ENCODE data around the gene ZMYND10.

The ZMYND10 gene

DNA sequence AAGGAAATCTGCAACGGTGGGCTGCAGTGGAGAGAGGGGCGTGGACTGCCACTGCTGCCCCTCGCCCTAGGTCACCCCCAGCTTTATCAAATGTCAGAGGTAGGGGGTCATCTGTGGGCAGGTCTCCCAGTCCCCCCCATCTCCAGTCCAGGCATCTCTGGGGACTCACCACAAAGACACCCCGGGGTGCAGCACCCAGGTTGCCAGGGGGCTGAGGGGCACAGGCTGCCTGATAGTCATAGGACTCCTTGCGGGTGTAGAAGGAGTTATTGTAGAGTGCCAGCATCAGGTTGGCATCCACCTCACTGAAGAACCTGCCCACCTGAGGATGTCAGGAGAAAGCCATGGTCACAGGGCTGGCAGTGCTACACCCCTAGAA lies 20.3 kb upstream of the ZMYND10 start:
- Histone ChIP-seq H3K27me3 (ENCODE audit: control insufficient read depth, insufficient read depth, low read length) (peaks cover 20% of the 10 kb centered on the region), H3K4me1 (ENCODE audit: control insufficient read depth, low read depth, low read length) (peaks cover 5% of the 10 kb centered on the region), H3K27ac (ENCODE audit: low read length) (no peak overlapping the region), H3K9me3 (ENCODE audit: control insufficient read depth, low read depth, low read length) (no peaks in the 10 kb centered on the region), H3K9ac (ENCODE audit: low read length) (no peak overlapping the region), H3K36me3 (ENCODE audit: control insufficient read depth, low read depth, low read length) (no peaks in the 10 kb centered on the region), H3K4me3 (ENCODE audit: low read length) (peak overlapping the region; percentile 65)

DNA sequence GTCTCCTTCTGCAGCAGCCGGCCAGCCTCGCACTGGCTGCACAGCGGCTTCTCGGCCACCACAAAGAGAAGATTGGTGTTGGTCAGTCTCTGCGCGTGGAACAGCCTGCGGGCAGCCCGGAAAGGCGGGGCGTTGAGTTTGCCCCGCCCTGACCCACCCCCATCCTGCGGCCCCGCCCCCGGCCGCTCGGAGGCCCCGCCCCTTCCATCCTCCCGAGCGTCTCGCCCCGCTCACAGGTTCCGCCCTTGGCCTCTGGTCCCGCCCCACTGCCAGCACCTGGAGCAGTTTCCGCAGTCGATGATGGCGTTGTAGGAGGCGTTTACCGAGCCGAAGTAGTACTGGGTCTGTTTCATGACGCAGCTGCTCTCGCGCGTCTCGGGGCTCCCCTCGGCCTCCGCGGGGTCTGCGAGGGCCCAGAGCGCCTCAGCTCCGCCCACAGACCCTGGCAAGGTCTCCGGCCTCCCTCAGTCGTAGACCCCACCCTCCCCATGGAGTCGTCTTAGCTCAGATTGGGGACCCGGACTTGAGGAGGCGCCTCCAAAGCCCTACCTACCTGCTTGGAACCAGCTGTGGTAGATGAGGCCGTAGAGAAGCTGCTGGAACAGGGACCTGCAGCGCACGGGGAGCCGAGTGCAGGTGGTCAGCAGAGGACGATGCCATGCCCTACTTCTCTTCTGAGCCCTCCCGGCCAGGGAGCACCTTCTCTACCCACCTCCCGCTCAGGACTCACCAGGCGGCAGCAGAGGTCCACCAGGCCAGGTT lies 19.7 kb upstream of the ZMYND10 start:
- Histone ChIP-seq H3K27ac (ENCODE audit: low read length) (no peak overlapping the region), H3K4me3 (ENCODE audit: low read length) (peak overlapping the region; percentile 65), H3K9me3 (ENCODE audit: control insufficient read depth, low read depth, low read length) (no peaks in the 10 kb centered on the region), H3K9ac (ENCODE audit: low read length) (peak overlapping the region; percentile 23), H3K4me1 (ENCODE audit: control insufficient read depth, low read depth, low read length) (peaks cover 5% of the 10 kb centered on the region), H3K27me3 (ENCODE audit: control insufficient read depth, insufficient read depth, low read length) (peaks cover 20% of the 10 kb centered on the region), H3K36me3 (ENCODE audit: control insufficient read depth, low read depth, low read length) (no peaks in the 10 kb centered on the region)

DNA sequence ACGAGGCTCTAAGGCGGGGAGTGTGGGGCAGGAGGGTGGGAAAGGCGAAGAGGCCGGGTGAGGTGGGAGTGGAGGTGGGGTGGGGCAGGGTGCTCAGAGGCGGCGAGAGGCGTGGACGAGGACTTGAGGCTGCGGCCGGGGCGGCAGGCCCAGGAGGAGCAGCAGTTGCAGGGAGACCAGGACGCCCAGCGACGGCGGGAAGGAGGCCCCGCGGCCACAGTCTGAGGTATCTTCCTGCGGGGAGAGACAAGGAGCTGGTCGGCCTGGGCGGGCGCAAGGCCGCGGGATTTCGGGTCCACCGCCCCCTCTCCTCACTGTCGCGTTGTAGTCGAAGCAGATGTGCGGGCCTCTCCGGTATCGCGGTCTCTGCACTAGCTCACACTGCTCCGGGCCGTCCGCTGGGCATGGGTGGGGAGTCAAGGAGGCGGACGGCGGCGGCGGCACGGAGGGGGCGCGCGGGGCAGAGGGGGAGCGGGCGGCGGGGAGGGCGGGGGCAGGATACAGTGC lies 19.1 kb upstream of the ZMYND10 start:
- H3K4me3 ChIP-seq (ENCODE audit: low read length), result peak overlapping the region; percentile 56
- peak overlapping the region; percentile 23 for H3K9ac ChIP-seq (ENCODE audit: low read length)
- no peaks in the 10 kb centered on the region for H3K36me3 ChIP-seq (ENCODE audit: control insufficient read depth, low read depth, low read length)
- peaks cover 5% of the 10 kb centered on the region for H3K4me1 ChIP-seq (ENCODE audit: control insufficient read depth, low read depth, low read length)
- peaks cover 20% of the 10 kb centered on the region for H3K27me3 ChIP-seq (ENCODE audit: control insufficient read depth, insufficient read depth, low read length)
- no peak overlapping the region for H3K27ac ChIP-seq (ENCODE audit: low read length)
- H3K9me3 ChIP-seq (ENCODE audit: control insufficient read depth, low read depth, low read length), result no peaks in the 10 kb centered on the region

DNA sequence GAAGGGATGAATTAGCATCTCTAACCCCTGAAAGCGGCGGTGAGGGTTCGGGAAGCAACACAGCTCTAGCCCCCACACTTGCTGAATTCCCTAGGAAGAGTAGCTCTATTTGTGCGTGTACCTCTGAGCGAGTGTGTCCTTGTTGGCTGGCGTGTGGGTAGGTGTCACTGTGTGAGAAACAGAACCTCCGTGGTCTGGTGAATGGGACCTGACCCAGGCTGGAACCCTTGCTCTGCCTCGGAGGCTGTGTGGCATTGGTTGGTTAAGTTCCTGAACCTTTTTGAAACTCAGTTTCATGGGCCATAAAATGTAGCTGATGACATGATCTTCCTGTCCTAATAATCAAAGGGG lies 14.2 kb upstream of the ZMYND10 start:
- H3K4me1 ChIP-seq (ENCODE audit: control insufficient read depth, low read depth, low read length), result peaks cover 3% of the 10 kb centered on the region
- peak overlapping the region; percentile 89 for H3K4me3 ChIP-seq (ENCODE audit: low read length)
- no peak overlapping the region for H3K9ac ChIP-seq (ENCODE audit: low read length)
- peaks cover 8% of the 10 kb centered on the region for H3K36me3 ChIP-seq (ENCODE audit: control insufficient read depth, low read depth, low read length)
- H3K27ac ChIP-seq (ENCODE audit: low read length), result no peak overlapping the region
- peaks cover 11% of the 10 kb centered on the region for H3K27me3 ChIP-seq (ENCODE audit: control insufficient read depth, insufficient read depth, low read length)
- no peaks in the 10 kb centered on the region for H3K9me3 ChIP-seq (ENCODE audit: control insufficient read depth, low read depth, low read length)

DNA sequence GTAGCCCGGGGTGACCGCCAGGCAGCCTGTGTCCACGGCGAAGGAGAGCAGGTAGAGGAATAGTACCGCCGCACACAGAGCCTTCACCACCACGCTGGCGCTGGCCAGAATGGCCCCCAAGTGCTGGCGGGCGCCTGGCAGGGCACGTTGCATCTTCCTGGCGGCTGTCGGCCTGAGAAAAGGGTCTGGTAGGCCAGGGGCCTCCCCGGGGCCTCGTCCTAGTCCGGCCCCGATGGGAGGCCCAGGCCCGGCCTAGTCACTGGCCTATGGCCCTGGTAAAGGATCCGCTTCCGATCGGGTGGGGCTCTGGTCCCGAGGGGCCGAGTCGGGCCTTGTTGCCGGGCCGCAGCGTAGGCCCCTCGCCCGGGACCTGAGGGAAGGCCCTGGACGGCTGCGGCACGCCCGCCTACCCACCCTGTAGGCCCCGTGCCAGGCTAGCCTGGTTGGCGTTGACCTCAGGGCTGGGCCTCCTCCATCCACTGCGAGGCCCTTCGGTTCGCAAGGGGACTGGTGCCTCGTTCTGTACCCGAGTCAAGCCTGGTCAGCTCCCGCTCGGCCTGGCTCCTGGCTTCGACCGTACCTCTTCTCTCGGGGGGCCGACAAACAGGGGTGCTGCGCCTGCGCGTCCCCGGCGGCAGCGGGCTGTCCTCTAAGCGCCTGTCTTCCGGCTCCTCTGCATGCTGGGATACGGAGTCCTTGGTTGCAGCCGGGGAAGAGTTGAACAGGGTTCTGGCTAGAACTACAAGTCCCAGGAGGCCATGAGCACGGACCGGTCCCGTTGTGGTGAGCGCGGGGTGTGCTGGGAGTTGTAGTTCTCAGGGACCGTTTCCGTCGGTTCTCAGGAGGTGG lies 13.6 kb upstream of the ZMYND10 start, which contains the start of gene TMEM115:
Gene TMEM115 (minus strand): TSS at position 611 of the 849 bp plus-strand sequence. CDS start 458 bp downstream, at position 153.
- no peak within 1 kb of the TSS for H3K27ac ChIP-seq (ENCODE audit: low read length)
- no peaks in the 10 kb centered on the region for H3K9me3 ChIP-seq (ENCODE audit: control insufficient read depth, low read depth, low read length)
- H3K36me3 ChIP-seq (ENCODE audit: control insufficient read depth, low read depth, low read length), result peaks cover 14% of the 10 kb centered on the region
- peak within 1 kb of the TSS; percentile 74 for H3K9ac ChIP-seq (ENCODE audit: low read length)
- H3K4me1 ChIP-seq (ENCODE audit: control insufficient read depth, low read depth, low read length), result peaks cover 3% of the 10 kb centered on the region
- peaks cover 7% of the 10 kb centered on the region for H3K27me3 ChIP-seq (ENCODE audit: control insufficient read depth, insufficient read depth, low read length)
- H3K4me3 ChIP-seq (ENCODE audit: low read length), result peak within 1 kb of the TSS; percentile 89

DNA sequence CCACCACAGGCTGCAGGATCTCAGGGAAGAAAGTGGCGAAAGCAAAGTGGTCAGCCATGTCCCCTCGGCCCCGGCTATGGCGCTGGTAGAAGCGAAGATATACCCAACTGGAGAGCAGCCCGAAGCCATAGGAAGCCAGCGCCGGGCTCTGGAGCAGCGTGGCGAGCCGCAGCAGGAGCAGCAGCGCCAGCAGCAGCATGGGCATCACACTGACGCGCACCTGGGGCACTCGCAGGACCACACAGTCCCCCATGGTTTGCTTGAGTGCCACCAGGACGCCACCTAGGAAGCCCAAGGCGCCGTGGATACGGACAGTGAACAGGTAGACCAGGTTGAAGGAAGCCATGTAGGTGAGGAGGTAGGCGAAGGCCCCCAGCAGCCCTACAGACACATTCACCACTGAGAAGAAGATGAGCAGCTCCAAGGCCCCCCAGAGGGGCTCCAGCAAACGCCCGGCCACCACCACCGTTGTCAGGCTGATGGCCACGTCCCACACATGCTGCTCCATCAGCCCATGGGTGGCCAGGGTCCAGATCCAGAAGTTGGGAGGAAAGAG lies 12.9 kb upstream of the ZMYND10 start:
- no peak overlapping the region for H3K27ac ChIP-seq (ENCODE audit: low read length)
- no peaks in the 10 kb centered on the region for H3K9me3 ChIP-seq (ENCODE audit: control insufficient read depth, low read depth, low read length)
- peaks cover 3% of the 10 kb centered on the region for H3K4me1 ChIP-seq (ENCODE audit: control insufficient read depth, low read depth, low read length)
- H3K36me3 ChIP-seq (ENCODE audit: control insufficient read depth, low read depth, low read length), result peaks cover 21% of the 10 kb centered on the region
- H3K9ac ChIP-seq (ENCODE audit: low read length), result peak overlapping the region; percentile 74
- peak overlapping the region; percentile 89 for H3K4me3 ChIP-seq (ENCODE audit: low read length)
- peaks cover under 1% of the 10 kb centered on the region for H3K27me3 ChIP-seq (ENCODE audit: control insufficient read depth, insufficient read depth, low read length)

DNA sequence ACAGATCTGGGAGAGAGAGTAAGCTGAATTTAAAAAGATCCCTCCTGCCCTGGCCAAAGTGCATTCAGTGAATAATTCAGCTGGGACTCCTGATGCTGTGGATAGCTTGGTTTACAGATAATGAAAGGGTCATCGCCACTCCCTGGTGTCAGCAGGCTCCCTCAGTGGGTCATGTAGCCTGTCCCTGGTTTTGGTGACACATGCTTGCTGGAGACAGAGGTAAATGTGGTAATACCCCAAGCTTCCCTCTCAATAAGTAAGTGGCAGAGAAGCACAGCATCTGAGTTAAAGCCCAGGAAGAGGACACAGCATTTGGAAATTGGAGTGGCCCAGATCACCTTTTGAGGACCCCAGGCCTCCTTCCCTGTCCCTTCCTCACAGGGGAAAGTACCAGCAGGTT lies 11.9 kb upstream of the ZMYND10 start:
- H3K4me1 ChIP-seq (ENCODE audit: control insufficient read depth, low read depth, low read length), result peaks cover 3% of the 10 kb centered on the region
- H3K36me3 ChIP-seq (ENCODE audit: control insufficient read depth, low read depth, low read length), result peaks cover 22% of the 10 kb centered on the region
- H3K4me3 ChIP-seq (ENCODE audit: low read length), result peak overlapping the region; percentile 31
- no peak overlapping the region for H3K9ac ChIP-seq (ENCODE audit: low read length)
- no peaks in the 10 kb centered on the region for H3K9me3 ChIP-seq (ENCODE audit: control insufficient read depth, low read depth, low read length)
- H3K27me3 ChIP-seq (ENCODE audit: control insufficient read depth, insufficient read depth, low read length), result no peaks in the 10 kb centered on the region
- no peak overlapping the region for H3K27ac ChIP-seq (ENCODE audit: low read length)

DNA sequence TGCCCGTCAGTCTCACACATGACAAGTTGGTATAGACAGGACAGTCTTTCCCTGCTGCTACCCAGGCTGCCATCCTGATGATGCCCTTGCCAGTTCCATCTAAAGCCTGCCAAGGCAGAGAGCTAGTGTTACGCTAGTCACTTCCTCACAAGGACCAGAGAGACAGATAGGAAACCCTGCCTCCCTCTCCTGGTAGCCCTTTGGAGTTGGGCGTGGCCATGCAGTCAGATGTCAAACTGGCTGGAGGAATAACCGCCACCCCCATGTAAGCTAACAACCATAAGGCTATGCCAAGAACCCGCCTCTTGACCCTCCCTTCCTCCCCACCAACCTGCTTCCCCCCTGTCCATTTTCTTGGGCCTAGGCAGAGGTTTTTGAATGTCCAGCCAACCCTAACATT lies 11.0 kb upstream of the ZMYND10 start:
- H3K4me1 ChIP-seq (ENCODE audit: control insufficient read depth, low read depth, low read length), result peaks cover 3% of the 10 kb centered on the region
- no peaks in the 10 kb centered on the region for H3K27me3 ChIP-seq (ENCODE audit: control insufficient read depth, insufficient read depth, low read length)
- H3K27ac ChIP-seq (ENCODE audit: low read length), result no peak overlapping the region
- H3K9ac ChIP-seq (ENCODE audit: low read length), result no peak overlapping the region
- no peaks in the 10 kb centered on the region for H3K9me3 ChIP-seq (ENCODE audit: control insufficient read depth, low read depth, low read length)
- no peak overlapping the region for H3K4me3 ChIP-seq (ENCODE audit: low read length)
- peaks cover 22% of the 10 kb centered on the region for H3K36me3 ChIP-seq (ENCODE audit: control insufficient read depth, low read depth, low read length)

DNA sequence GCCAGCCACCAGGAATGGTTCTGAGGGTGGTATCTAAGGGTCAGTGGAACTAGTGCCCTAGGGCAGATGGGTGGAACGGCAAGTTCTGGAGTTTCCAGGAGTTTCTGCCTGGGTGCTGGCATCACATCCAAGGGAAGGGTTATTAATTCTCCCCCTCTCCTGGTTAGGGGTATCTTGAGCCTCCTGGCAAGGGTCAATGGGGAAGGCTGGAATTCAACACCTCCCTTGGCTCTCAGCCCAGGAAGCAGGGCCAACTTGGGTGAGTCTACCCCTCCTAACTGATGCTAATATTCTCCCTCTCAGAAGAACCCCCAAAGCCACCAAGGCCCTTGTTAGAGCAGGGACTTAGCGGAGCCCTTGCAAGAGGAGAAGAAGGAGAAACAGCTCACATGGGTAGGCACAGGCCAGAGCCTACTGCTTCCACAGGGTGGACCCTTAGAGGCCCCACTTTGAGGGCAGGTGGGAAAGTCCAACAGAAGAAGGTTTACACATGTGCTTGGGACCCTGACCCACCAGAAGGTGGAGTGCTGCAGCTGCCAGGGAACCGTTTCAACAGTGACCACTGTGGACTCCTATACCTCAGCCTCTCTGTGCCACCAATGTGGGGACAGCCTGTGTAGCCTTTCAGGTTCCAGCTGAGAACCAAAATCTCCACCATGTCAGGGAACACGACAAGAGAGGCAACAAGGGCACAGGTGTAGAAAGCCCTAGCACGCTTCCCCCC lies 10.5 kb upstream of the ZMYND10 start:
- H3K4me1 ChIP-seq (ENCODE audit: control insufficient read depth, low read depth, low read length), result peaks cover 7% of the 10 kb centered on the region
- no peaks in the 10 kb centered on the region for H3K27me3 ChIP-seq (ENCODE audit: control insufficient read depth, insufficient read depth, low read length)
- peaks cover 22% of the 10 kb centered on the region for H3K36me3 ChIP-seq (ENCODE audit: control insufficient read depth, low read depth, low read length)

DNA sequence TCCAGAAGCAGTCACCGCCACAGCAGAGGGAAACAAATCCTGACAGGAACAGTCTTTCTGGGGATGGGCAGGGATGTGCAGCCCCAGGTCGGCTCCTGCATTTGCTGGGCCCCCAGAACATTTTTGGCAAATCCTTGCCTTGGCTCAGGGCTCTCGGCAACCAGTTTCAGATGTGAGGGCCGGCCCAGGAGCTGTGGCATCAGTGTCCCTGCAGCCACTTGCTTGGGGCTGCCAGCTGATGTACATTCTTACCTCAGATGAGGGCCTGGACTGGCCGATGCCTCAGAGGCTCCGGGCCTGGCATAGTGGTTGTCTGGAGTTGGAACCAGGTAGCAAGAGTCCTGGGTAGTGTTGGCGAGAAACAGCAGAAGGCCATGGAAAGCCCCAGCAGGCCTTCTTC lies 9.3 kb upstream of the ZMYND10 start:
- H3K9ac ChIP-seq (ENCODE audit: low read length), result no peak overlapping the region
- no peaks in the 10 kb centered on the region for H3K9me3 ChIP-seq (ENCODE audit: control insufficient read depth, low read depth, low read length)
- no peak overlapping the region for H3K4me3 ChIP-seq (ENCODE audit: low read length)
- no peak overlapping the region for H3K27ac ChIP-seq (ENCODE audit: low read length)
- H3K4me1 ChIP-seq (ENCODE audit: control insufficient read depth, low read depth, low read length), result peaks cover 12% of the 10 kb centered on the region
- H3K27me3 ChIP-seq (ENCODE audit: control insufficient read depth, insufficient read depth, low read length), result no peaks in the 10 kb centered on the region
- H3K36me3 ChIP-seq (ENCODE audit: control insufficient read depth, low read depth, low read length), result peaks cover 22% of the 10 kb centered on the region

More for the DNA sequence above, 10.5 kb upstream of the ZMYND10 start:
- no peak overlapping the region for H3K4me3 ChIP-seq (ENCODE audit: low read length)
- no peaks in the 10 kb centered on the region for H3K9me3 ChIP-seq (ENCODE audit: control insufficient read depth, low read depth, low read length)
- no peak overlapping the region for H3K9ac ChIP-seq (ENCODE audit: low read length)
- H3K27ac ChIP-seq (ENCODE audit: low read length), result no peak overlapping the region
